DND-41 (cell line): ENCODE measurements around the gene ATP11B.

Experiments used
- EZH2 ChIP-seq: IDR thresholded peaks from 3 replicates; pipeline ENCODE4 v1.6.1; 2012; ENCODE audit warnings: borderline replicate concordance, low read depth, mild to moderate bottlenecking, moderate library complexity, low read length, inconsistent platforms; ENCODE audit not compliant: severe bottlenecking
- TF ChIP-seq, protein P1 (sequence below): IDR thresholded peaks from 2 replicates; pipeline ENCODE4 v1.5.1; 2012; ENCODE audit warnings: borderline replicate concordance, low read length, moderate library complexity, mild to moderate bottlenecking; ENCODE audit not compliant: poor library complexity, severe bottlenecking; ENCODE audit errors: extremely low read depth

- TF ChIP-seq EZH2: no peak
- TF ChIP-seq, protein P1, sequence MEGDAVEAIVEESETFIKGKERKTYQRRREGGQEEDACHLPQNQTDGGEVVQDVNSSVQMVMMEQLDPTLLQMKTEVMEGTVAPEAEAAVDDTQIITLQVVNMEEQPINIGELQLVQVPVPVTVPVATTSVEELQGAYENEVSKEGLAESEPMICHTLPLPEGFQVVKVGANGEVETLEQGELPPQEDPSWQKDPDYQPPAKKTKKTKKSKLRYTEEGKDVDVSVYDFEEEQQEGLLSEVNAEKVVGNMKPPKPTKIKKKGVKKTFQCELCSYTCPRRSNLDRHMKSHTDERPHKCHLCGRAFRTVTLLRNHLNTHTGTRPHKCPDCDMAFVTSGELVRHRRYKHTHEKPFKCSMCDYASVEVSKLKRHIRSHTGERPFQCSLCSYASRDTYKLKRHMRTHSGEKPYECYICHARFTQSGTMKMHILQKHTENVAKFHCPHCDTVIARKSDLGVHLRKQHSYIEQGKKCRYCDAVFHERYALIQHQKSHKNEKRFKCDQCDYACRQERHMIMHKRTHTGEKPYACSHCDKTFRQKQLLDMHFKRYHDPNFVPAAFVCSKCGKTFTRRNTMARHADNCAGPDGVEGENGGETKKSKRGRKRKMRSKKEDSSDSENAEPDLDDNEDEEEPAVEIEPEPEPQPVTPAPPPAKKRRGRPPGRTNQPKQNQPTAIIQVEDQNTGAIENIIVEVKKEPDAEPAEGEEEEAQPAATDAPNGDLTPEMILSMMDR: no peak
Observed at GRCh38 chr3:182869059-182869458, 75.8 kb downstream of the ATP11B start.
